Activated naive CD4-positive, alpha-beta T cell treated with Interleukin-2 at 50 U/mL for 16 hours (primary cell): Measurements from ENCODE around the gene RAB40C.

Experiments
- DNase-seq: peaks from one replicate; pipeline ENCODE4 v3.0.0-alpha.2; 2020

The RAB40C gene

DNA sequence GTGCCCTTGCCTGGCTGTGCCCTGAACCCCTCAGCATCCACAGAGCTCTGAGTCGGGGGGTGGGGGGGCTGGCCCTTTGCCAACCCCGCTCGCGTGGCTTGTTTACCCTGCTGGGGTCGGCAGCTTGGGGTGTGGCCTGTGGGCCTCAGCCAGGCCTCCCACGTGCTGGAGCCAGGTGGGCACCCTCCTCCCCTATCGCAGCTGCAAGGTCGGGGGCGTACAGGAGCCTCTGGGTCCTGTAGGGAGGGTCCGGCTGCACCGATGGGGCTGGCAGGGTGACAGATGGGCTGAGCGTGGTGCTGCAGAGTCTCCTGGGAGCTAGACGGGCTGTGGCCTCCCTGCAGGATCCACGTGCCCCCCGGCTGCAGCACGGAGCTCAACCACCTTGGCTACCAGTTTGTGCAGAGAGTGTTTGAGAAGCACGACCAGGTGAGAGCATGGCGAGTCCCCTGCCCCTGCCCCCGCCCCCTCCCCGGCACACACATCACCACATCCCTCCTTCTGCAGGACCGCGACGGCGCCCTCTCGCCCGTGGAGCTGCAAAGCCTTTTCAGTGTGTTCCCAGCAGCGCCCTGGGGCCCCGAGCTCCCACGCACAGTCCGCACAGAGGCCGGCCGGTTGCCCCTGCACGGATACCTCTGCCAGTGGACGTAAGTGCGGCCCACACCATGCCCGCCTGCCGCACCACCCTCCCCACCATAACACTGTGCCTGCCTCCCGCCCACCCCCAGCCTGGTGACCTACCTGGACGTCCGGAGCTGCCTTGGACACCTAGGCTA, 81.7 kb downstream of the RAB40C start:
- no peak for DNase-seq

DNA sequence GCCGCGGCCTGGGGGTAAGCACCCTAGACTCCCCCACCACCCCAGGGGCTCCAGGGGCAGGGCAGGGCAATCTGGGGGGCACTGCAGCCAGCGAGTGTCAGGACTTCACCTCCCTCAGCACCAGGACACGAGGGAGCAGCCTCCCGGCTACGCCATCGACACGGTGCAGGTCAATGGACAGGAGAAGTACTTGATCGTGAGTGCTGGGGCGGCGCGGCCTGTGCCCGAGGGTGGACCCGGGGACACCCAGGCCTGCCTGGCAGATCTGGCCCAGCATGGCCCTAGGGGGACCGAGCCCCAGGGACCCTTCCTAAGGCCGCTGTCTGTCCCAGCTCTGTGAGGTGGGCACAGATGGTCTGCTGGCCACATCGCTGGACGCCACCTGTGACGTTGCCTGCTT, 82.5 kb downstream of the RAB40C start:
- DNase-seq: no peak

DNA sequence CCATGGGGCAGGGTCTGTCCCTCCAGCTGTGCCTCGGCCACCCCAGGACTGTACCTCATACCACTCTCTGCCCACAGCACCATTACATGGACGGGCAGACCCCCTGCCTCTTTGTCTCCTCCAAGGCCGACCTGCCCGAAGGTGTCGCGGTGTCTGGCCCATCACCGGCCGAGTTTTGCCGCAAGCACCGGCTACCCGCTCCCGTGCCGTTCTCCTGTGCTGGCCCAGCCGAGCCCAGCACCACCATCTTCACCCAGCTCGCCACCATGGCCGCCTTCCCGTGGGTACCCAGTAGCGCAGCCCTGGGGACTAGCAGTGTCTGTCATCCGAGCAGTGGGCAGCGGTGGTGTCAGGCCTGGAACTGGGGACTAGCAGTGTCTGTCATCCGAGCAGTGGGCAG, 83.0 kb downstream of the RAB40C start:
- DNase-seq: no peak

DNA sequence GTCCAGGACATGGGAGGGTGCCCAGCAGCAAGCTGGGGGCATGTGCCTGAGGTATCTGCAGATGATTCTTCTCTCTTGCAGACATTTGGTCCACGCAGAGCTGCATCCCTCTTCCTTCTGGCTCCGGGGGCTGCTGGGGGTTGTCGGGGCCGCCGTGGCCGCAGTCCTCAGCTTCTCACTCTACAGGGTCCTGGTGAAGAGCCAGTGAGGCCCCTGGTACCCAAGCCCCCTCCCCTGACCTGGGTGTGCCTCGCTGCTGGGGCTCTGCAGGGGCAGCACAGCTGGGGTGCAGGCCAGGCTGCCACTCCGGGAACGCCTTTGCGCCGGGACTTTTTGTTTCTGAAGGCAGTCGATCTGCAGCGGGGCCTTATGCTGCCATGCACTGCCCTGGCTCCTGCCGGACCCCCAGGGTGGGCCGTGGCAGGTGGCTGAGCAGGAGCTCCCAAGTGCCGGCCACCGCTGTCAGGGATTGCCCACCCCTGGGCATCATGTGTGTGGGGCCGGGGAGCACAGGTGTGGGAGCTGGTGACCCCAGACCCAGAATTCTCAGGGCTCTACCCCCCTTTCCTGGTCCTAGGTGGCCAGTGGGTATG, 83.6 kb downstream of the RAB40C start:
- no peak for DNase-seq

DNA sequence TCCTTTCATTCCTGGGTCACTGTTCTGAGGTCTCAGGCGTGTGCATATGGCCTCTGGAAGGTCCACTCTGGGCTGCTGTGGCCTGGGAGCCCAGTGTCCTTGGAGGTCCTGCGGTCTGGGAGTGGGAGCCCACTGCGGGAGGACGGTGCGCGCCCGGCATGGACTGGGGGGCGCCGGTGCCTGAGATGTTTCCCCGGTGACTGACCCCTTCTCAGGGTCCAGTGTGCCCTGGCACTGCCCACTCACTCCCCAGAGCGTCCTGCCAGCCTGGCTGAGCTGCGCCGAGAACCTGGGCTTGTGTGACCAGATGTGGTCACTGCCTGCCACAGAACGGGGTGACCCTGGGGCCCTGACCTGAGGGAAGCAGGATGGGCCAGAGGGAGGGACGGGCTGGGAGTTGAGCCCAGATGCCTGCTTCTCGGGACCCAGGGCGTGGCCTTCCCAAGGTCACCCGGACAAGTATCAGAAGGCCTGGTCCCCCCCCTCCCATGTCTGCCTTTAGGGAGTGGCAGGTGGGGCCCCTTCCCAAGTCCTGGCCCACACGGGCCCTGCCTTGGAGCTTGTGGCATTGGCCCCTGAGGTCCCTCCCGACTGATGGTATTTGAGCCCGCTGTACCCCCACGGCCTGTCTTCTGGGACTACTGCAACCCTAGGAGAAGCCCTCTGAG, 84.5 kb downstream of the RAB40C start:
- no peak for DNase-seq

DNA sequence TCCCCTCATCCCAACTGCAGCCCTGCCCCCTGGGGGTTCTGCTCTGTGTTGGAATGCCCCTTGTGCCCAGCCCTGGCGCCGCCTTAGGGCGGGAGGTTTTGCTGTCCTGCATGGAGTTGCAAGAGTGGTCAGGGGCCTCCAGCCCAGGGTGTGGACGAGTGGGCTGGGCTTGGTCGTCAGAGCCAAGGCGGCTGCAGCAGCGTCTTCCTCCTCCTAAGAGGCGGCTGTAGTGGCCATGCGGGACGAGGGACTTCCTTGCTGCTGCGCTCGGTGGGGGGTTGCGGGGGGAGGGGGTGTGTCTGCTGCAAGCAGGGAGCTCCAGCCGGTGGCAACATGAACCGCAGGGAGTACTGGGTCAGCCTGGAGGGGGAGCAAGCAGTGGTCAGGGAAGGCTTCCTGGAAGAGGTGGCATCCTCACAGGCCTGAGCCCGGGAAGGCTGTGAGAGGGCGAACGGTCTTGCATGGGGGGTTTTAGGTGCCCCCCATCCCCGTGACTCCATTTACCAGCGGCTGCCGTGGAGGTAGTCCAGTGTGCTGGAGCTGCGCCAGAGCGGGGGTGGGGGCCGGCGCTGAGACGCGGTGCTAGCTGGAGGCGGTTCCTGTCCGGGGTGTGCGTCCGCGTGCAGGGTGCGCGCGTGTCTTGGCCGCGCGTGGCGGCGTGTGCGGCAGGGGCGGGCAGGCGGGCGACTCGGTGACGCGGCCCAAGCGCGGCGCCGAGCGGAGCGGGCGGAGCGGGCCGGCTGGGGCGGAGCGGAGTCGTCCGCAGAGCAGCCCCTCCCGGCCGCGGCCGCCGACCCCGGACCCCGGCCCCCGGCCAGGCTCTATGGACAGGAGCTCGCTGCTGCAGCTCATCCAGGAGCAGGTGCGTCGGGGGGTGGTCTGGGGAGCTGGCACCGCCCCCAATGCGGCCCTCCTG, 85.4 kb downstream of the RAB40C start, which contains the start of gene RHBDL1:
RHBDL1 (plus strand) TSS at position 704 of the 916 bp plus-strand sequence; CDS start at position 824, 120 bp downstream.
- peak; percentile 25 for DNase-seq

DNA sequence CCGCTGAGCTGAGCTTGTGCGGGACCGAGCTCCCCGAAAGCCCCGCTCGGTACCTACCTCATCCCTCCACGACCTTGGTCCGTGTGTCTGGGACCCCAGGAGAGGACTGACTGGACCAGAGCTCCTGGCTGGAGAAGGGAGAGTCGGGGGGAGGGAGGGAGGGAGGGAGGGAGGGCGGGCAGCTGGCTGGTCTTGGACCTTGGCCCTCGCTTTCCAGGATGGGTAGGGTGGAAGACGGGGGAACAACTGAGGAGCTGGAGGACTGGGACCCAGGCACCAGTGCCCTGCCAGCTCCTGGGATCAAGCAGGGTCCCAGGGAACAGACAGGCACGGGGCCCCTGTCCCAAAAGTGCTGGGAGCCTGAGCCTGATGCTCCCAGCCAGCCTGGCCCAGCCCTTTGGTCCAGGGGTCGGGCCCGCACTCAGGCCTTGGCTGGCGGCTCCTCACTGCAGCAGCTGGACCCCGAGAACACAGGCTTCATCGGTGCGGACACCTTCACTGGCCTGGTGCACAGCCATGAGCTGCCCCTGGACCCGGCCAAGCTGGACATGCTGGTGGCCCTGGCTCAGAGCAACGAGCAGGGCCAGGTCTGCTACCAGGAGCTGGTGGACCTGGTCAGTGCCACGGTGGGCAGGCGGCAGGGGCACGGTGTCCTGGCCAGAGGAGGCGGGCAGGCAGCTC, 86.2 kb downstream of the RAB40C start:
- DNase-seq: no peak

DNA sequence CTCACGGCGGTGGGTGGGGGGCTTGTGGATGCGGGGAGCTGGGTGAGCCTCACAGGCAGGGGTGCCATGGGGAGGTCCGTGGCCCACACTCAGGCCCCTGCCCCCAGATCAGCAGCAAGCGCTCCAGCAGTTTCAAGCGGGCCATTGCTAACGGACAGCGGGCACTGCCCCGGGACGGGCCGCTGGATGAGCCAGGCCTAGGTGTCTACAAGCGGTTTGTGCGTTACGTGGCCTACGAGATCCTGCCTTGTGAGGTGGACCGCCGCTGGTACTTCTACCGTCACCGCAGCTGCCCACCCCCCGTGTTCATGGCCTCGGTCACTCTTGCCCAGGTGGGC, 86.7 kb downstream of the RAB40C start:
- no peak for DNase-seq

DNA sequence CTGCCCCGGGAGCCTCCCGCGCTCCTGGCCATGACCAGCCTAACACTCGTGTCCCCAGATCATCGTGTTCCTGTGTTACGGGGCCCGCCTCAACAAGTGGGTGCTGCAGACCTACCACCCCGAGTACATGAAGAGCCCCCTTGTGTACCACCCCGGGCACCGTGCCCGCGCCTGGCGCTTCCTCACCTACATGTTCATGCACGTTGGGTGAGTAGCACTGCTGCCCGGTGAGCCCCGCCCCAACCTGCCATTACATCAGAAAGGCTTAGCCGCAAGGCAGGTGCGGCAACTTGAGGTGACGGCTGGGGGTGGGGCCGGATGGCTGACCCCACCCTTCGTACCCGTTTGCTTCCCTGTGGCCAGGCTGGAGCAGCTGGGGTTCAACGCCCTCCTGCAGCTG, 87.0 kb downstream of the RAB40C start:
- DNase-seq: peak; percentile 28

DNA sequence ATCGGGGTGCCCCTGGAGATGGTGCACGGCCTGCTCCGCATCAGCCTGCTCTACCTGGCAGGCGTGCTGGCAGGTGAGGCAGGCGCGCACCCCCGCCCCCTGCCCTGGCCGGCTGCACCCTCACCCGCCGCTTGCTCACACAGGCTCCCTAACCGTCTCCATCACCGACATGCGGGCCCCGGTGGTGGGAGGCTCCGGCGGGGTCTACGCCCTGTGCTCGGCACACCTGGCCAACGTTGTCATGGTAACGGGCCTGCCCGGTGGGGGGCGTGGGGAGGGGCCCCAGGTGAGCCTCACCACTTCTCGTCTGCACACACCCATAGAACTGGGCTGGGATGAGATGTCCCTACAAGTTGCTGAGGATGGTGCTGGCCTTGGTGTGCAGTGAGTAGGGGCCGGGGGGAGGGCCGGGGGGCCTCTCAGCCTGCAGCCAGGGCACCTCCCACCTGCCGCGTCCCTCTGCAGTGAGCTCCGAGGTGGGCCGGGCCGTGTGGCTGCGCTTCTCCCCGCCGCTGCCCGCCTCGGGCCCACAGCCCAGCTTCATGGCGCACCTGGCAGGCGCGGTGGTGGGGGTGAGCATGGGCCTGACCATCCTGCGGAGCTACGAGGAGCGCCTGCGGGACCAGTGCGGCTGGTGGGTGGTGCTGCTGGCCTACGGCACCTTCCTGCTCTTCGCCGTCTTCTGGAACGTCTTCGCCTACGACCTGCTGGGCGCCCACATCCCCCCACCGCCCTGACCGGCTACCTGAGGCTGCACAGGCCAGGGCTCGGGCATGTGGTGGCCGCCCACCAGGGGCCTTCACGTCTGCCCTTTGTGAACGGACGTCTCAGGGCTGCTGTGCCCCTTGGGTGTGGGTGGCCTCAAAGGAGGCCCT, 87.7 kb downstream of the RAB40C start:
- no peak for DNase-seq

DNA sequence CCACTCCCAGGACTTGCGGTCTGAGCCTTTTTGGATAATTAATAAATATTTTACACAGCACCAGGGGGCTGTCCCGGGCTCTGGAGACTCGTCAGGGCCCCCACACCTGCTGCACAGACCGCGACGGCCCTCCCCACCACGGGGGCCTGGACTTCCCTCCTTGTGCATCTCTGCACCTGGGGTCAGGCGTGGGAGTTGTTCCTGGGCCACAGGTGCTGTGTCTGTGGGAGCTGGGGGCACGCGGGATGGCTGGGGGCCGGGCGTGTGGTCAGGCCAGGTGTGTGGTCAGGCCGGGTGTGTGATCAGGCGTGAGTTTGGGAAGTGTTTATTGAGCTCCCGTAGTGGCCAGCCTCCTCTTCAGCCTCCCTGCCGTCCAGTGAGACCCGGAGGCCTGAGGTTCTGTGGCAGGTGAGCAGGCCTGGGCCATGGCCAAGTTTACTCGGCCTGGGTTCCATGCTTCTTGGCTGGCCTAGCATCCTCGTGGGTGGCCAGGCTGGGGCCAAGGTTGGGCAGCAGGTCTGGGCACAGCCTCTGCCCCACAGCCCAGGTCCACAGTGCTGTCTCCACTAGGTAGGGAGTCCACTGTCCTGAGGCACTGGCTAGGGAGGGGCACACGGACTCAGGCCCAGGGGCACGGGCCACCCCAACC, 88.5 kb downstream of the RAB40C start:
- DNase-seq: no peak
